HEK293T (cell line): ENCODE data around the gene AGPAT2.
"Not testable (repeated sequence)": the region's sequence is repeated elsewhere in the genome, so short reads cannot be mapped to it uniquely, and the experiment has no call there.

Experiments
- CTCF ChIA-PET: fragments of 350-600 bp; formaldehyde crosslinking; extraction: SDS; loops from one replicate; lab custom pipeline; 2021; ENCODE audit warnings: antibody characterized with exemption, inconsistent platforms; lab: Yijun Ruan, JAX
- POLR2A ChIA-PET: fragments of 350-600 bp; formaldehyde crosslinking; extraction: SDS; loops from one replicate; lab custom pipeline; 2020; ENCODE audit warnings: antibody characterized with exemption, inconsistent platforms; lab: Yijun Ruan, JAX
- DNase-seq: peaks from one replicate; pipeline ENCODE4 v3.0.0; 2012; ENCODE audit warnings: mixed read lengths; ENCODE audit errors: extremely low spot score
- ARNT ChIP-seq: fragments of 450-650 bp; IDR thresholded peaks from 2 replicates; pipeline ENCODE4 v1.6.1; 2017; ENCODE audit warnings: mild to moderate bottlenecking
- BHLHE40 ChIP-seq: fragments of 450-650 bp; IDR thresholded peaks from 2 replicates; pipeline ENCODE4 v1.6.1; 2016; ENCODE audit warnings: mild to moderate bottlenecking, moderate library complexity, borderline replicate concordance
- CTBP1 ChIP-seq: fragments of 450-650 bp; IDR thresholded peaks from 2 replicates; pipeline ENCODE4 v1.6.1; 2016; ENCODE audit warnings: borderline replicate concordance
- ELF4 ChIP-seq: fragments of 450-650 bp; IDR thresholded peaks from 2 replicates; pipeline ENCODE4 v1.6.1; 2017; ENCODE audit warnings: antibody characterized with exemption
- FOXA1 ChIP-seq: fragments of 450-650 bp; IDR thresholded peaks from 2 replicates; pipeline ENCODE4 v1.6.1; 2016; ENCODE audit warnings: mild to moderate bottlenecking
- FOXK2 ChIP-seq: fragments of 450-650 bp; IDR thresholded peaks from 2 replicates; pipeline ENCODE4 v1.6.1; 2016; ENCODE audit warnings: mild to moderate bottlenecking
- FOXM1 ChIP-seq: fragments of 450-650 bp; IDR thresholded peaks from 2 replicates; pipeline ENCODE4 v1.6.1; 2017; ENCODE audit warnings: mild to moderate bottlenecking, borderline replicate concordance
- HDGF ChIP-seq: fragments of 450-650 bp; IDR thresholded peaks from 2 replicates; pipeline ENCODE4 v1.6.1; 2017; ENCODE audit warnings: antibody characterized with exemption, borderline replicate concordance
- L3MBTL2 ChIP-seq: fragments of 450-650 bp; conservative IDR thresholded peaks from 2 replicates; pipeline ENCODE4 v1.6.1; 2016; ENCODE audit warnings: mild to moderate bottlenecking
- LEF1 ChIP-seq: fragments of 450-650 bp; IDR thresholded peaks from 2 replicates; pipeline ENCODE4 v1.6.1; 2017; ENCODE audit warnings: mild to moderate bottlenecking, borderline replicate concordance
- NFRKB ChIP-seq: fragments of 450-650 bp; IDR thresholded peaks from 2 replicates; pipeline ENCODE4 v1.6.1; 2016; ENCODE audit warnings: mild to moderate bottlenecking, moderate library complexity
- SP1 ChIP-seq: fragments of 450-650 bp; IDR thresholded peaks from 2 replicates; pipeline ENCODE4 v1.6.1; 2017
- SUZ12 ChIP-seq: fragments of 450-650 bp; IDR thresholded peaks from 2 replicates; pipeline ENCODE4 v1.6.1; 2016; ENCODE audit warnings: mild to moderate bottlenecking
- TARDBP ChIP-seq: fragments of 450-650 bp; IDR thresholded peaks from 2 replicates; pipeline ENCODE4 v1.6.1; 2016
- ZNF384 ChIP-seq: fragments of 450-650 bp; IDR thresholded peaks from 2 replicates; pipeline ENCODE4 v1.6.1; 2016
- TF ChIP-seq, protein P1 (sequence below): fragments of 450-650 bp; IDR thresholded peaks from 2 replicates; pipeline ENCODE4 v1.6.1; 2016

The AGPAT2 gene

DNA sequence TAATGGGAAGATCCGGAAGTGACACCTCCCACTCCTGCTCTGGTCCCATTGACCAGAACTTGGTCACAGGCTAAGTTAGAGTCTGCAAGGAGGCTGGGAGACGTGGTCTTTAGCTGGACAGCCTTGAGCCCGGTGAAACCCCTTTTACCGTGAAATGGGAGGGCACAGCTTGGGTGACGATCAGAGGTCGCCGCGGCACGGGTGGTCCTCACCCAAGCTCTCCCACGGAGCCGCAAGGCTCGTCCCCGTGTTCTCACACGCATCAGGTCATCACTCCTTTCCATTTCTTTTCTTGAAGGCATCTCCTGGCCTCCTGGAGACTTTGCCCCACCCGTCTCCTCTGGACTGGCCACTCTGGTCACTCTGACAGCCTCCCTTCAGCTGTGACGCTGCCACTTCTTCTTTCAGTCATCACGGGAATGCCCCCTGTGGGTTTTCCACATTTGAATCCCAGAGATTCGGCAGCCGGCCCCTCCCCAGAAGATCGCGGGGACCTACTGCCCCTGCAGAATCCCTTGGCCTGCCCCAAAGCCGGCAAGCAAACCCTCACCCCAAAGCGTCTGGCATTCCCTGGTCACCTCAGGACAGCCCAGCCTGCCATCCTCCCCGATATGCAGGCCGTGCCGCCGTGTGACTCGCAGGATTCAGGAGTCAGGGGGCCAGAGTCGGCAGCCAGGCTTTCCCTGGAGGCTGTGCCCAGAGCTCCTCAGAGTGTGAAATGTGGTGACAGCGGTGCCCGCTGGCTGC is 43.5 kb downstream of the AGPAT2 start:
- POLR2A ChIA-PET, result no interaction called here
- DNase-seq, result no peak
- CTCF ChIA-PET, result no interaction called here
- TF ChIP-seq BHLHE40, result no peak
- TF ChIP-seq ARNT, result no peak
- TF ChIP-seq ELF4, result no peak
- no peak for TF ChIP-seq LEF1
- no peak for TF ChIP-seq FOXM1
- TF ChIP-seq, protein P1, sequence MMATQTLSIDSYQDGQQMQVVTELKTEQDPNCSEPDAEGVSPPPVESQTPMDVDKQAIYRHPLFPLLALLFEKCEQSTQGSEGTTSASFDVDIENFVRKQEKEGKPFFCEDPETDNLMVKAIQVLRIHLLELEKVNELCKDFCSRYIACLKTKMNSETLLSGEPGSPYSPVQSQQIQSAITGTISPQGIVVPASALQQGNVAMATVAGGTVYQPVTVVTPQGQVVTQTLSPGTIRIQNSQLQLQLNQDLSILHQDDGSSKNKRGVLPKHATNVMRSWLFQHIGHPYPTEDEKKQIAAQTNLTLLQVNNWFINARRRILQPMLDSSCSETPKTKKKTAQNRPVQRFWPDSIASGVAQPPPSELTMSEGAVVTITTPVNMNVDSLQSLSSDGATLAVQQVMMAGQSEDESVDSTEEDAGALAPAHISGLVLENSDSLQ, result no peak
- TF ChIP-seq FOXA1, result no peak
- no peak for TF ChIP-seq CTBP1
- no peak for TF ChIP-seq TARDBP
- TF ChIP-seq HDGF, result no peak
- TF ChIP-seq ZNF384, result no peak
- TF ChIP-seq L3MBTL2, result no peak
- no peak for TF ChIP-seq NFRKB

DNA sequence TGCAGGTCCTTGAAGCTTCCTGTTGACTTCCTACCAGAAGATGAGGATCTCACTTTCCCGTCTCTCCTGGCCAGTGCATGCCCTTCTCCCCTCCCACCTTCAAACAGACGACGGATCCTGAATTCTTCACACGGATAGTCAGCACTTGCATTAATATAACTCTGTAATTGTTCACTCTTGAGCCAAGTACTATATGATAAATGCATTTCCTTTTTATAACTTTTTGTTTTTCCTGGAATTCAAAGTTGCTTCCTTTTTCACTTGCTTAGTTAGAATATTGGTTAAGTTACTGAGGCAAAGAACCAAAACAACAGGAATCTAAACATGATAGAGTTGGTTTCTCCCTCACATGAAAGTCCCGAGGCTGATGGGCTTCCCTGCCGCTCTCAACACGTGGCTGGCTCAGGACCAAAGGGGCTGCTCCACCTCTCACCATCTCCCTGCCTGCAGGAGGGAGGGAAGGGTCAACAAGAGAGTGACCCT is 44.8 kb downstream of the AGPAT2 start:
- POLR2A ChIA-PET, result no interaction called here

DNA sequence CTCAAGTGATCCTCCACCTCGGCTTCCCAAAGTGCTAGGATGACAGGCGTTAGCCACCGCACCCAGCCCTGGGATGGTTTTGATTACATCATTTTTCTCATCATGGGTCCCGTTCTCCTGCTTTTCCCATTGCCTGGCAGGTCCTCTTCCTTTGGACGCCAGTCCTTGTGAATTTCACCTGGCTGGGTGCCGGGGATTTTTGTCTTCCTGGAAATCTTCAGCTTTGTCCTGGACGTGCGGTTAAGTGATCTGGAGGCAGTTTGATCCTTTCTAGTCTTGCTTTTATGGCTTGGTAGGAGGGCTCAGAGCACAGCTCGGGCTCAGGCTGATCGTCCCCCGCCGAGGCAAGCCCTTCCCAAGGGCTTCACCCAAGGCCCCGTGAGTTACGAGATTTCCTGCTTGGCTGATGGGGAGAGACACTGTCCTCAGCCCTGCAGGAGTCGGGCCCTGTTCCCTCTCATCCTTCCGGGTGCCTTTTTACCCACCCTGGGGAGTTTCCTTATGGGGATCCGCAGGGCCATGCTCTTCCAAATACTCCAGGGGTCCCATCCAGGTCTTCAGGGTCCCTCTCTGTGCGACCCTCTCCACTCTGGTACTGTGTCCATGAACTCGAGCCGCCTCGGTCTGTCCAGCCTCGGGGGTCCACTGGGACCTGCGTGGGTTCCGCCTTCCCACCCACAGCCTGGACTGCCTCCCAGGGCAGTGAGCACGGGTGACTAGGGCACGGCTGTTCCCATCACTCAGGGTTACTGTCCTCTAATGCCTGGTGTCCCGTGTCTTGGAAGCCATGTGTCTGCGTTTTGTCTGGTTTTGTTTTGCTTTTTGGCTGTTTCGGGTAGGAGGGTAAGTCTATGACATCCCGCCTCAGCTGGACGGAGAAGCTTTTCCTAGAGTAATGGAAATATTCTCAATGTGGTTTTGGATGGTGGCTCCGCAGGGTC is 46.8 kb downstream of the AGPAT2 start:
- ChIA-PET CTCF (no interaction called here), POLR2A (no interaction called here)
- no peak for TF ChIP-seq ELF4
- no peak for TF ChIP-seq FOXA1
- TF ChIP-seq, protein P1, result no peak
- TF ChIP-seq SP1, result no peak
- no peak for TF ChIP-seq HDGF
- no peak for TF ChIP-seq FOXK2
- TF ChIP-seq FOXM1, result no peak
- TF ChIP-seq TARDBP, result no peak
- no peak for TF ChIP-seq L3MBTL2
- no peak for DNase-seq

More for the DNA sequence above, 44.8 kb downstream of the AGPAT2 start:
- DNase-seq, result no peak
- TF ChIP-seq TARDBP (no peak), SP1 (no peak), L3MBTL2 (no peak), ELF4 (no peak), BHLHE40 (no peak), ZNF384 (no peak), FOXK2 (no peak), FOXM1 (no peak), CTBP1 (no peak), FOXA1 (no peak), ARNT (no peak), HDGF (no peak), NFRKB (no peak), SUZ12 (no peak), LEF1 (no peak)
- TF ChIP-seq, protein P1, result no peak
- CTCF ChIA-PET, result no interaction called here

DNA sequence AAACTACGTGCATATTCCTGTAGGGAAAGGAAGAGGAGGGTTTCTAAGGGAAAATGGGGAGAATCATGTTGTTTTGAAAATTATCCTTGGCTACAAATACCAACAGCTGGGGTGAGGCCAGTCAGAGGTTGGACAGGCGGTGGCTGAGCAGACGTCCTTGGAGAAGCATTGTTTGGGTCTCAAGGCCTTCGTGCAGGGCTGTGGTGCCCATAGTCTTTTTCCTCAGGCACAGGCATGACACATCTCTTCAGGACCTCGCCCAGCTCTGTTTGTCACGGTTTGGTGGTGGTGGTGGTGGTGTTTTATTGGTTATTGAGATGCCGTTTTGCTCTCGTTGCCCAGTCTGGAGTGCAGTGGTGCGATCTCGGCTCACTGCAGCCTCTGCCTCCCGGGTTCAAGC is 52.4 kb downstream of the AGPAT2 start:
- ChIA-PET POLR2A (interaction anchor here (0.6 to 0.9 kb wide), 2 partner anchors 11 to 151 kb away, joined by 3 to 4 read pairs; no protein-coding TSS in a partner anchor), CTCF (interaction anchor here (0.6 kb wide), 2 partner anchors 150 to 156 kb away, joined by 3 read pairs; no protein-coding TSS in a partner anchor)
- no peak for DNase-seq
- TF ChIP-seq SUZ12 (no peak), ARNT (no peak), CTBP1 (no peak), FOXK2 (no peak), TARDBP (no peak), BHLHE40 (no peak), NFRKB (no peak), FOXM1 (no peak), FOXA1 (no peak), SP1 (no peak), ZNF384 (no peak), ELF4 (no peak), HDGF (no peak), LEF1 (no peak), L3MBTL2 (no peak)
- TF ChIP-seq, protein P1, result no peak

DNA sequence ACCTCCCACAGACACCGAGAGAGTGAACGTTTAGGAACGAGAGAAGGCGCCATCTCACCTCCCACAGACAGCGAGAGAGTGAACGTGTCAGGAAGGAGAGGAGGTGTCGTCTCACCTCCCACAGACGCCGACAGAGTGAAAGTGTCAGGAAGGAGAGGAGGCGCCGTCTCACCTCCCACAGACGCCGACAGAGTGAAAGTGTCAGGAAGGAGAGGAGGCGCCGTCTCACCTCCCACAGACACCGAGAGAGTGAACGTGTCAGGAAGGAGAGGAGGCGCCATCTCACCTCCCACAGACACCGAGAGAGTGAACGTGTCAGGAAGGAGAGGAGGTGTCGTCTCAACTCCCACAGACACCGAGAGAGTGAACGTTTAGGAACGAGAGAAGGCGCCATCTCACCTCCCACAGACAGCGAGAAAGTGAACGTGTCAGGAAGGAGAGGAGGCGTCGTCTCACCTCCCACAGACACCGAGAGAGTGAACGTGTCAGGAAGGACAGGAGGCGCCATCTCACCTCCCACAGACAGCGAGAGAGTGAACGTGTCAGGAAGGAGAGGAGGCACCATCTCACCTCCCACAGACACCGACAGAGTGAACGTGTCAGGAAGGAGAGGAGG is 54.7 kb downstream of the AGPAT2 start:
- CTCF ChIA-PET, result interaction anchor here (0.8 kb wide), 1 partner anchor 142 kb away, joined by 6 read pairs; no protein-coding TSS in a partner anchor
- DNase-seq, POLR2A ChIA-PET: not testable (repeated sequence)

DNA sequence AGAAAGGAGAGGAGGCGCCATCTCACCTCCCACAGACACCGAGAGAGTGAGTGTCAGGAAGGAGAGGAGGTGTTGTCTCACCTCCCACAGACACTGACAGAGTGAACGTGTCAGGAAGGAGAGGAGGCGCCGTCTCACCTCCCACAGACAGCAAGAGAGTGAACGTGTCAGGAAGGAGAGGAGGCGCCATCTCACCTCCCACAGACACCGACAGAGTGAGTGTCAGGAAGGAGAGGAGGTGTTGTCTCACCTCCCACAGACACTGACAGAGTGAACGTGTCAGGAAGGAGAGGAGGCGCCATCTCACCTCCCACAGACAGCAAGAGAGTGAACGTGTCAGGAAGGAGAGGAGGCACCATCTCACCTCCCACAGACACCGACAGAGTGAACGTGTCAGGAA is 55.2 kb downstream of the AGPAT2 start:
- CTCF ChIA-PET, result interaction anchor here (0.6 to 1.2 kb wide), 5 partner anchors 15 to 162 kb away, joined by 3 to 10 read pairs (median 5); no protein-coding TSS in a partner anchor
- not testable (repeated sequence) for DNase-seq
- POLR2A ChIA-PET, result interaction anchor here (1.0 kb wide), 1 partner anchor 142 kb away, joined by 3 read pairs; no protein-coding TSS in a partner anchor
